ENCODE data around the gene KRTAP12-2.
"Not testable (repeated sequence)": the region's sequence is repeated elsewhere in the genome, so short reads cannot be mapped to it uniquely, and the experiment has no call there.

KRTAP12-2 gene

GRCh38 chr21:44684483-44684882 lies 17.8 kb upstream of the KRTAP12-2 start:
- no peak for DNase-seq
- TF ChIP-seq POLR2A (IDR thresholded peaks at IDR 0.05; ENCODE audit: low read length) (no peak), GATA1 (IDR thresholded peaks at IDR 0.05; ENCODE audit: low read depth, low read length) (no peak)

- TF ChIP-seq GATA1 (IDR thresholded peaks at IDR 0.05; ENCODE audit: low read depth, low read length) (no peak), POLR2A (IDR thresholded peaks at IDR 0.05; ENCODE audit: low read length) (no peak)
Measured at GRCh38 chr21:44684077-44684476, 17.4 kb upstream of the KRTAP12-2 start.

GRCh38 chr21:44682580-44683151 lies 15.9 kb upstream of the KRTAP12-2 start:
- peak in 1 of 2 experiments; percentile 7 for DNase-seq
- TF ChIP-seq GATA1 (IDR thresholded peaks at IDR 0.05; ENCODE audit: low read depth, low read length) = no peak
- no peak for TF ChIP-seq POLR2A (IDR thresholded peaks at IDR 0.05; ENCODE audit: low read length)

More at GRCh38 chr21:44684077-44684476, 17.4 kb upstream of the KRTAP12-2 start:
- DNase-seq = no peak

- TF ChIP-seq POLR2A (IDR thresholded peaks at IDR 0.05; ENCODE audit: low read length) (no peak), GATA1 (IDR thresholded peaks at IDR 0.05; ENCODE audit: low read depth, low read length) (no peak)
- DNase-seq = no peak
Measured at GRCh38 chr21:44681861-44682579, 15.3 kb upstream of the KRTAP12-2 start, which contains the start of gene KRTAP12-1. KRTAP12-1 (minus strand) TSS chr21:44682163; CDS start chr21:44682123, 40 bp downstream.

- TF ChIP-seq GATA1 (IDR thresholded peaks at IDR 0.05; ENCODE audit: low read depth, low read length) (no peak), POLR2A (IDR thresholded peaks at IDR 0.05; ENCODE audit: low read length) (no peak)
- DNase-seq = no peak
Measured at GRCh38 chr21:44681152-44681551, 14.4 kb upstream of the KRTAP12-2 start.

GRCh38 chr21:44677881-44678280 lies 11.2 kb upstream of the KRTAP12-2 start:
- no peak for TF ChIP-seq POLR2A (IDR thresholded peaks at IDR 0.05; ENCODE audit: low read length)
- no peak for TF ChIP-seq GATA1 (IDR thresholded peaks at IDR 0.05; ENCODE audit: low read depth, low read length)
- no peak for DNase-seq

- TF ChIP-seq POLR2A (IDR thresholded peaks at IDR 0.05; ENCODE audit: low read length) (no peak), GATA1 (IDR thresholded peaks at IDR 0.05; ENCODE audit: low read depth, low read length) (no peak)
- no peak for DNase-seq
Measured at GRCh38 chr21:44671911-44672310, 5.2 kb upstream of the KRTAP12-2 start.

- TF ChIP-seq POLR2A (IDR thresholded peaks at IDR 0.05; ENCODE audit: low read length) = no peak
- no peak for TF ChIP-seq GATA1 (IDR thresholded peaks at IDR 0.05; ENCODE audit: low read depth, low read length)
- no peak for DNase-seq
Measured at GRCh38 chr21:44670642-44671432, 4.1 kb upstream of the KRTAP12-2 start.

GRCh38 chr21:44667612-44668011 lies 885 bp upstream of the KRTAP12-2 start:
- no peak for DNase-seq
- TF ChIP-seq POLR2A (IDR thresholded peaks at IDR 0.05; ENCODE audit: low read length) (no peak), GATA1 (IDR thresholded peaks at IDR 0.05; ENCODE audit: low read depth, low read length) (no peak)

- no peak for TF ChIP-seq POLR2A (IDR thresholded peaks at IDR 0.05; ENCODE audit: low read length)
- TF ChIP-seq GATA1 (IDR thresholded peaks at IDR 0.05; ENCODE audit: low read depth, low read length) = no peak
- DNase-seq = no peak
Measured at GRCh38 chr21:44664691-44665090, 2.0 kb downstream of the KRTAP12-2 start.

GRCh38 chr21:44661567-44661966 lies 5.2 kb downstream of the KRTAP12-2 start:
- not testable (repeated sequence) for DNase-seq

GRCh38 chr21:44658913-44659595 lies 7.7 kb downstream of the KRTAP12-2 start:
- no peak for TF ChIP-seq GATA1 (IDR thresholded peaks at IDR 0.05; ENCODE audit: low read depth, low read length)
- no peak for TF ChIP-seq POLR2A (IDR thresholded peaks at IDR 0.05; ENCODE audit: low read length)
- no peak for DNase-seq

GRCh38 chr21:44658541-44658910 lies 8.2 kb downstream of the KRTAP12-2 start:
- no peak for DNase-seq
- no peak for TF ChIP-seq GATA1 (IDR thresholded peaks at IDR 0.05; ENCODE audit: low read depth, low read length)
- no peak for TF ChIP-seq POLR2A (IDR thresholded peaks at IDR 0.05; ENCODE audit: low read length)

Data from erythroblast (primary cell).